ENCODE measurements around the gene FBXO28.

Gene FBXO28

GRCh38 chr1:224169718-224170270 is 55.9 kb downstream of the FBXO28 start:
- Histone ChIP-seq H3K36me3 (ENCODE audit: control insufficient read depth in 2 of 2, insufficient read depth in 2 of 2, low read length in 2 of 2) (no peaks in the 10 kb centered on the region), H3K4me3 (ENCODE audit: low read length in 2 of 2) (no peak overlapping the region), H3K9ac (ENCODE audit: low read depth in 1 of 2, low read length in 2 of 2) (no peak overlapping the region), H3K9me3 (ENCODE audit: control insufficient read depth in 2 of 2, low read length in 2 of 2) (no peaks in the 10 kb centered on the region), H3K27ac (ENCODE audit: low read depth in 2 of 2, low read length in 2 of 2) (no peak overlapping the region), H3K27me3 (ENCODE audit: control insufficient read depth in 2 of 2, insufficient read depth in 2 of 2, low read length in 2 of 2) (no peaks in the 10 kb centered on the region), H3K4me1 (ENCODE audit: control insufficient read depth in 2 of 2, insufficient read depth in 2 of 2, low read length in 2 of 2) (no peaks in the 10 kb centered on the region)

- no peak overlapping the region for H3K9ac ChIP-seq (ENCODE audit: low read depth in 1 of 2, low read length in 2 of 2)
- H3K27me3 ChIP-seq (ENCODE audit: control insufficient read depth in 2 of 2, insufficient read depth in 2 of 2, low read length in 2 of 2) = no peaks in the 10 kb centered on the region
- H3K27ac ChIP-seq (ENCODE audit: low read depth in 2 of 2, low read length in 2 of 2) = no peak overlapping the region
- H3K4me3 ChIP-seq (ENCODE audit: low read length in 2 of 2) = no peak overlapping the region
- H3K36me3 ChIP-seq (ENCODE audit: control insufficient read depth in 2 of 2, insufficient read depth in 2 of 2, low read length in 2 of 2) = no peaks in the 10 kb centered on the region
- no peaks in the 10 kb centered on the region for H3K4me1 ChIP-seq (ENCODE audit: control insufficient read depth in 2 of 2, insufficient read depth in 2 of 2, low read length in 2 of 2)
- H3K9me3 ChIP-seq (ENCODE audit: control insufficient read depth in 2 of 2, low read length in 2 of 2) = no peaks in the 10 kb centered on the region
These were observed 56.4 kb downstream of the FBXO28 start for GRCh38 chr1:224170343-224170742.

- H3K27me3 ChIP-seq (ENCODE audit: control insufficient read depth in 2 of 2, insufficient read depth in 2 of 2, low read length in 2 of 2) = no peaks in the 10 kb centered on the region
- H3K36me3 ChIP-seq (ENCODE audit: control insufficient read depth in 2 of 2, insufficient read depth in 2 of 2, low read length in 2 of 2) = no peaks in the 10 kb centered on the region
- no peak overlapping the region for H3K4me3 ChIP-seq (ENCODE audit: low read length in 2 of 2)
- no peak overlapping the region for H3K27ac ChIP-seq (ENCODE audit: low read depth in 2 of 2, low read length in 2 of 2)
- H3K4me1 ChIP-seq (ENCODE audit: control insufficient read depth in 2 of 2, insufficient read depth in 2 of 2, low read length in 2 of 2) = no peaks in the 10 kb centered on the region
- no peaks in the 10 kb centered on the region for H3K9me3 ChIP-seq (ENCODE audit: control insufficient read depth in 2 of 2, low read length in 2 of 2)
- H3K9ac ChIP-seq (ENCODE audit: low read depth in 1 of 2, low read length in 2 of 2) = no peak overlapping the region
These were observed 57.0 kb downstream of the FBXO28 start for GRCh38 chr1:224170748-224171478.

GRCh38 chr1:224172229-224172628 is 58.3 kb downstream of the FBXO28 start:
- Histone ChIP-seq H3K4me3 (ENCODE audit: low read length in 2 of 2) (no peak overlapping the region), H3K27ac (ENCODE audit: low read depth in 2 of 2, low read length in 2 of 2) (no peak overlapping the region), H3K27me3 (ENCODE audit: control insufficient read depth in 2 of 2, insufficient read depth in 2 of 2, low read length in 2 of 2) (no peaks in the 10 kb centered on the region), H3K9ac (ENCODE audit: low read depth in 1 of 2, low read length in 2 of 2) (no peak overlapping the region), H3K4me1 (ENCODE audit: control insufficient read depth in 2 of 2, insufficient read depth in 2 of 2, low read length in 2 of 2) (no peaks in the 10 kb centered on the region), H3K9me3 (ENCODE audit: control insufficient read depth in 2 of 2, low read length in 2 of 2) (no peaks in the 10 kb centered on the region), H3K36me3 (ENCODE audit: control insufficient read depth in 2 of 2, insufficient read depth in 2 of 2, low read length in 2 of 2) (no peaks in the 10 kb centered on the region)

GRCh38 chr1:224173523-224173922 is 59.6 kb downstream of the FBXO28 start:
- no peaks in the 10 kb centered on the region for H3K27me3 ChIP-seq (ENCODE audit: control insufficient read depth in 2 of 2, insufficient read depth in 2 of 2, low read length in 2 of 2)
- H3K9me3 ChIP-seq (ENCODE audit: control insufficient read depth in 2 of 2, low read length in 2 of 2) = no peaks in the 10 kb centered on the region
- H3K4me3 ChIP-seq (ENCODE audit: low read length in 2 of 2) = no peak overlapping the region
- no peak overlapping the region for H3K27ac ChIP-seq (ENCODE audit: low read depth in 2 of 2, low read length in 2 of 2)
- no peak overlapping the region for H3K9ac ChIP-seq (ENCODE audit: low read depth in 1 of 2, low read length in 2 of 2)
- no peaks in the 10 kb centered on the region for H3K36me3 ChIP-seq (ENCODE audit: control insufficient read depth in 2 of 2, insufficient read depth in 2 of 2, low read length in 2 of 2)
- H3K4me1 ChIP-seq (ENCODE audit: control insufficient read depth in 2 of 2, insufficient read depth in 2 of 2, low read length in 2 of 2) = no peaks in the 10 kb centered on the region

GRCh38 chr1:224175617-224176016 is 61.7 kb downstream of the FBXO28 start:
- no peaks in the 10 kb centered on the region for H3K36me3 ChIP-seq (ENCODE audit: control insufficient read depth in 2 of 2, insufficient read depth in 2 of 2, low read length in 2 of 2)
- H3K9ac ChIP-seq (ENCODE audit: low read depth in 1 of 2, low read length in 2 of 2) = no peak overlapping the region
- H3K27ac ChIP-seq (ENCODE audit: low read depth in 2 of 2, low read length in 2 of 2) = no peak overlapping the region
- H3K4me3 ChIP-seq (ENCODE audit: low read length in 2 of 2) = no peak overlapping the region
- no peaks in the 10 kb centered on the region for H3K27me3 ChIP-seq (ENCODE audit: control insufficient read depth in 2 of 2, insufficient read depth in 2 of 2, low read length in 2 of 2)
- no peaks in the 10 kb centered on the region for H3K9me3 ChIP-seq (ENCODE audit: control insufficient read depth in 2 of 2, low read length in 2 of 2)
- H3K4me1 ChIP-seq (ENCODE audit: control insufficient read depth in 2 of 2, insufficient read depth in 2 of 2, low read length in 2 of 2) = no peaks in the 10 kb centered on the region

GRCh38 chr1:224177356-224177999 is 63.6 kb downstream of the FBXO28 start:
- H3K36me3 ChIP-seq (ENCODE audit: control insufficient read depth in 2 of 2, insufficient read depth in 2 of 2, low read length in 2 of 2) = no peaks in the 10 kb centered on the region
- H3K27ac ChIP-seq (ENCODE audit: low read depth in 2 of 2, low read length in 2 of 2) = no peak overlapping the region
- no peak overlapping the region for H3K4me3 ChIP-seq (ENCODE audit: low read length in 2 of 2)
- H3K9me3 ChIP-seq (ENCODE audit: control insufficient read depth in 2 of 2, low read length in 2 of 2) = no peaks in the 10 kb centered on the region
- peaks cover 0 to 4% of the 10 kb centered on the region in 2 donors for H3K4me1 ChIP-seq (ENCODE audit: control insufficient read depth in 2 of 2, insufficient read depth in 2 of 2, low read length in 2 of 2)
- no peaks in the 10 kb centered on the region for H3K27me3 ChIP-seq (ENCODE audit: control insufficient read depth in 2 of 2, insufficient read depth in 2 of 2, low read length in 2 of 2)
- no peak overlapping the region for H3K9ac ChIP-seq (ENCODE audit: low read depth in 1 of 2, low read length in 2 of 2)

- Histone ChIP-seq H3K4me1 (ENCODE audit: control insufficient read depth in 2 of 2, insufficient read depth in 2 of 2, low read length in 2 of 2) (peaks cover under 1 to 7% of the 10 kb centered on the region in 2 donors), H3K4me3 (ENCODE audit: low read length in 2 of 2) (no peak overlapping the region), H3K27me3 (ENCODE audit: control insufficient read depth in 2 of 2, insufficient read depth in 2 of 2, low read length in 2 of 2) (no peaks in the 10 kb centered on the region), H3K9ac (ENCODE audit: low read depth in 1 of 2, low read length in 2 of 2) (no peak overlapping the region), H3K36me3 (ENCODE audit: control insufficient read depth in 2 of 2, insufficient read depth in 2 of 2, low read length in 2 of 2) (no peaks in the 10 kb centered on the region), H3K9me3 (ENCODE audit: control insufficient read depth in 2 of 2, low read length in 2 of 2) (no peaks in the 10 kb centered on the region), H3K27ac (ENCODE audit: low read depth in 2 of 2, low read length in 2 of 2) (no peak overlapping the region)
These were observed 65.0 kb downstream of the FBXO28 start for GRCh38 chr1:224178894-224179293.

- no peak overlapping the region for H3K9ac ChIP-seq (ENCODE audit: low read depth in 1 of 2, low read length in 2 of 2)
- H3K27ac ChIP-seq (ENCODE audit: low read depth in 2 of 2, low read length in 2 of 2) = no peak overlapping the region
- peaks cover 7 to 16% of the 10 kb centered on the region in 2 donors for H3K4me1 ChIP-seq (ENCODE audit: control insufficient read depth in 2 of 2, insufficient read depth in 2 of 2, low read length in 2 of 2)
- H3K27me3 ChIP-seq (ENCODE audit: control insufficient read depth in 2 of 2, insufficient read depth in 2 of 2, low read length in 2 of 2) = no peaks in the 10 kb centered on the region
- no peaks in the 10 kb centered on the region for H3K9me3 ChIP-seq (ENCODE audit: control insufficient read depth in 2 of 2, low read length in 2 of 2)
- no peaks in the 10 kb centered on the region for H3K36me3 ChIP-seq (ENCODE audit: control insufficient read depth in 2 of 2, insufficient read depth in 2 of 2, low read length in 2 of 2)
- no peak overlapping the region for H3K4me3 ChIP-seq (ENCODE audit: low read length in 2 of 2)
These were observed 67.0 kb downstream of the FBXO28 start for GRCh38 chr1:224180783-224181452.

GRCh38 chr1:224181453-224181810 is 67.5 kb downstream of the FBXO28 start:
- H3K4me1 ChIP-seq (ENCODE audit: control insufficient read depth in 2 of 2, insufficient read depth in 2 of 2, low read length in 2 of 2) = peaks cover 7 to 16% of the 10 kb centered on the region in 2 donors
- H3K27me3 ChIP-seq (ENCODE audit: control insufficient read depth in 2 of 2, insufficient read depth in 2 of 2, low read length in 2 of 2) = no peaks in the 10 kb centered on the region
- no peak overlapping the region for H3K4me3 ChIP-seq (ENCODE audit: low read length in 2 of 2)
- no peak overlapping the region for H3K9ac ChIP-seq (ENCODE audit: low read depth in 1 of 2, low read length in 2 of 2)
- H3K27ac ChIP-seq (ENCODE audit: low read depth in 2 of 2, low read length in 2 of 2) = no peak overlapping the region
- H3K9me3 ChIP-seq (ENCODE audit: control insufficient read depth in 2 of 2, low read length in 2 of 2) = no peaks in the 10 kb centered on the region
- H3K36me3 ChIP-seq (ENCODE audit: control insufficient read depth in 2 of 2, insufficient read depth in 2 of 2, low read length in 2 of 2) = no peaks in the 10 kb centered on the region
